Stimulated activated CD8-positive, alpha-beta memory T cell treated with anti-CD3 and anti-CD28 coated beads, Interleukin-12 subunit alpha, Interleukin-12 subunit beta, amount 100 ng/mL, for 4 hours (primary cell): ENCODE measurements around the gene CNIH3.

ENCODE experiments used
- DNase-seq: peaks from one replicate; pipeline ENCODE4 v3.0.0-alpha.2; 2020; ENCODE audit warnings: low read depth

The CNIH3 gene

DNA sequence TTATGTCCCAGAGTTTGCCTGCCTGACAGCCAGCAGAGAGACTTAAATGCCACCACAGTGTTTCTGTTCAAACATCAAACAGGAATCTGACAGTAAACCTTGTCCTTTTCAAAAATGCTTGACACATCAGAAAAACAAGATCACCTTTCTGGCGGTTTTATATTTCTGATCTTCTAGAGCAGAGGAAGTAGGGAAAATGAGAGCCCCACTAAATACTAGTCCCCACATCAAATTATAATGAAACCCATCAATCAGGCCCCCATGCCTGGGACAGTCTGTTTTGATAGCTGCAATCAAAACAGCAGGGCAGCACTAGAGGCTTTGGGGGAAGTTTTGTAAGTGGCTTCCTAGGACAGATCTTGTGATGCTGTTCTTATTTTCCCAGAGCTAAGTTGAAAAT, 129.3 kb downstream of the CNIH3 start:
- no peak for DNase-seq

- no peak for DNase-seq
These were observed 129.8 kb downstream of the CNIH3 start for GRCh38 chr1:224745924-224746323.

- no peak for DNase-seq
These were observed 131.5 kb downstream of the CNIH3 start for GRCh38 chr1:224747578-224747977.

DNA sequence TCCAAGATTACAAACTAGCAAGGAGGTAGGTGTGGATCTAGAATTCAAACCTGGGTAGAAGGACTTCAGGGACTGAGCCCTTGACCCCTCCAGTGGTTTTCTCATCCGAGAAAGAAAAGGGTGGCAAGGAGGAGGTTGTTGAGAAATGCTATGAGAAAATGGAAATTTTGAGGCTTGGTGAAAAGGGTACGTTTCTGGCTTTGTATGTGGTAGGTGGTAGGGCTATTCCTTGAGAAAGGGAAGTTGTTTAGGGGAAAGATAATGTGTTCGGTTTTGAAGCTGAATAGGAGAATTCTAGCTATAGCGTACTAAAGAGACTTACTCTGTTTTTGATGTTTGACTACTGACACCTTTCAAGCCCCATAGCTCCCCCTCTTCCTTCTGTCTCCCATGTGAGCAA, 133.8 kb downstream of the CNIH3 start:
- no peak for DNase-seq

- DNase-seq = no peak
These were observed 135.7 kb downstream of the CNIH3 start for GRCh38 chr1:224751624-224752311.

DNA sequence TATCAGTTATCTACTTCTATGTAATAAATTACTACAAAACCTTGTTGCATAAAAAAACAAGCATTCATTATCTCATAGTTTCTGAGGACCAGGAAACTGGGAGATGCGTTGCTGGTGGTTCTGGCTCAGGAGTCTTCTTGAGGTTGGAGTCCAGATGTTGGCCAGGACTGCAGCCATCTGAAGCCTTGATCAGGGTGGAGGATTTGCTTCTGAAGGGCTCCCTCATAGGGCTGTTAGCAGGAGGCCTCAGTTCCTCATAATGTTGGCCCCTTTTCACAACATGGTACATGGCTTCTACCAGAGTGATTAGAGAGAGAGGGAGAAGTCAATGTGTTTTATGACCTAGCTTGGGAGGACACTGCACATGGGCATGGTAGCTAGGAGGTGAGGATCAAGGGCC, 137.4 kb downstream of the CNIH3 start:
- DNase-seq = no peak

GRCh38 chr1:224755586-224755985, 139.5 kb downstream of the CNIH3 start:
- DNase-seq = no peak

- DNase-seq = no peak
These were observed 141.4 kb downstream of the CNIH3 start for GRCh38 chr1:224757508-224757907.

GRCh38 chr1:224759135-224759534, 143.0 kb downstream of the CNIH3 start:
- DNase-seq = no peak

DNA sequence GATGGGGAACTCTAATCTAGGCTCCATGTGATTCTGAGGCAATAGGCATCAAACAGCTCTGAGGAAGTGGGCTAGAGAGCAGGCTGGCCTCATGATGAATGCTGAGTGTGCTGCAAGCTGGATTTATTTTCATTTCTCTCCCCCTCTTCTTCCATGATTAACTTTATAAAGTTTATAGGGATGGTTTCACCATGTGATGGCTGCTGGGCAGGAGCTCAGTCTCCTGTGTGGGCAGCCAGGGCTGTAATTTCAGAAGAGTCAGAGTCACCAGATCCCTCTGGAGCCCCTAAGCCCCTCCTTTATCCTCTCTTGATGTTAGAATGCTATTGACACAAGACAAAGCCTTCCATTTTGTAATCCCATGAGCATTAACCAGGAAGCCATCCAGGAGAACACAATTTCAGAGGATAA, 143.6 kb downstream of the CNIH3 start:
- no peak for DNase-seq

DNA sequence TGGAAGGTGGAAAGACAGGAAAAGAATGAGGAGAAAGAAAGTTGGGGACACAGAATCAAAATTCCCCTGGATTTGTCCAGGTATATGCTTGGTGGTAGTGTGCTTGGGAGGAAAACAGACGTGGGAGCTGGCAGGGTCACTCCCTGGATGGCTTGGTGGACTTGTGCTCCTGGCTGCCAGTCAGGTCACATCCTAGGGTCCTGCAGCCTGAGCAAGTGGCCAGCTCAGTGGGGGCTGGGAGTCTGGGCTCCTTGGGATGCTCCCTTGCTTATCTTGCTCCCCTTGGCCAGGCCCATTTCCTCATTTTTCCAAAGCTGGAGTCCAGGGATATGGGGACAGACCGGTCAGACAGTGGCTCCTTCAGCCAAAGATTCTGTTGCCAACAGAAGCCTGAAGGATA, 144.0 kb downstream of the CNIH3 start:
- no peak for DNase-seq

GRCh38 chr1:224761245-224761644, 145.1 kb downstream of the CNIH3 start:
- no peak for DNase-seq

DNA sequence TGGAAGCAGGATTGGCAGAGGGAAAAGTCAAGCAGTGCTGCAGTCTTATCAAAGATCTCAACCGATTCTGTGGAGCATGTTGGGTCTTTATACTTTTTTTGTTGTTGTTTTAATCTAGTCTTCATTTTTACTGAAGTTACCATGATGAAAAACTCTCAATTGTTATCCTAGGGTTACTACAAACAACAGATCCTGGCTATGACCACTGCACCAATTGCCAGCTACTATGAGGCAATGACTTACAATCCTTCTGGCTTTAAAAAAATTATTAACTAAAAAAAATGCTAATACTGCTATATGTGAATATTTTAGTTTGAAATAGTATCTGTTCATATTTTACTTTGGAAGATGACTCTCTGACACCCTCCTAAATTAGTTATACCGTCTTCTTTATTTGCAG, 145.9 kb downstream of the CNIH3 start:
- DNase-seq = no peak

- DNase-seq = no peak
These were observed 146.6 kb downstream of the CNIH3 start for GRCh38 chr1:224762701-224763100.

GRCh38 chr1:224763126-224763775, 147.1 kb downstream of the CNIH3 start:
- no peak for DNase-seq

GRCh38 chr1:224766266-224766665, 150.1 kb downstream of the CNIH3 start:
- no peak for DNase-seq

GRCh38 chr1:224767031-224767430, 150.9 kb downstream of the CNIH3 start:
- no peak for DNase-seq

DNA sequence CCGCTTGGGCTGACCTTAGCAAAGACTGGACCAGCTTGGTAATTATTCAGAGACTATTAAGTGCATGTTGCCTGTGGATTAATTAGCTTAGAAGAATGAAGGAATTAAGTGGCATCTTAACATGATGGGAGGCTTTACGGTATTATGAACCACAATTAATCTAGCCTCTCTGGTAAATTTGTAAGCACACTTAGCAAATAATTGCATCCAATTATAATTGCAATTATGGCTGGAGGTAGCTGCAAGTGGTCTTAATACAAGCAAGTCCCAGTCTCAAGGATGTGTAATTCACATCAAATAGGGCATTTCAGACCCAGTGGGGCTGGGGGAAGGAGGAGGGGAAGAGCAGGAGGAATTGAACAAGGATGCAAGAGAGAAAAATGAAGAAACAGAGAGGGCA, 151.6 kb downstream of the CNIH3 start:
- no peak for DNase-seq

GRCh38 chr1:224768971-224769370, 152.9 kb downstream of the CNIH3 start:
- DNase-seq = no peak

- DNase-seq = no peak
These were observed 153.6 kb downstream of the CNIH3 start for GRCh38 chr1:224769452-224770335.

DNA sequence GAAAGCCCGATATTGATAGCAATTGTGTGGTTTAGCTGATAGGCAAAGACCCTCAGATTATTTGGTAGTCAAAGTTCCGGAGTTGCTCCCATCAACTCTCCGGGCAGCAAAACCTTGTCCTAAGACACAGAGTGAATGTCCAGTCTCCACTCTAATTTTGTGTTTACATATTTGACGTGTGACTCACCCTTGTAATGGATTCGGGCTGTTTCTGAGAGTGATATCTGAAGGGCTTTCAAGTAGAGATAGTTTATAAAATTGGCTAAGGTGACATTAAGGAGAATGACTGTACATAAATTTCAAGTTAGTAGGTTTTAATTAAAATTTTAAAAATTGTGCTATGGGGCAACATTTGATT, 154.2 kb downstream of the CNIH3 start:
- DNase-seq = no peak

GRCh38 chr1:224773646-224774045, 157.5 kb downstream of the CNIH3 start:
- DNase-seq = no peak

- DNase-seq = no peak
These were observed 158.3 kb downstream of the CNIH3 start for GRCh38 chr1:224774378-224774777.
